ENCODE results near the gene CACNA1S.

- TF ChIP-seq CTCF (IDR thresholded peaks at IDR 0.05) (no peak), EZH2 (IDR thresholded peaks at IDR 0.05) (no peak)
Measured at GRCh38 chr1:201138311-201138840, 26.1 kb upstream of the CACNA1S start.

Measured in neural progenitor cell (in vitro differentiated cells).